Measurements from ENCODE around the gene COL6A1.
"Not testable (repeated sequence)": the region's sequence is repeated elsewhere in the genome, so short reads cannot be mapped to it uniquely, and the experiment has no call there.

Gene COL6A1

DNA sequence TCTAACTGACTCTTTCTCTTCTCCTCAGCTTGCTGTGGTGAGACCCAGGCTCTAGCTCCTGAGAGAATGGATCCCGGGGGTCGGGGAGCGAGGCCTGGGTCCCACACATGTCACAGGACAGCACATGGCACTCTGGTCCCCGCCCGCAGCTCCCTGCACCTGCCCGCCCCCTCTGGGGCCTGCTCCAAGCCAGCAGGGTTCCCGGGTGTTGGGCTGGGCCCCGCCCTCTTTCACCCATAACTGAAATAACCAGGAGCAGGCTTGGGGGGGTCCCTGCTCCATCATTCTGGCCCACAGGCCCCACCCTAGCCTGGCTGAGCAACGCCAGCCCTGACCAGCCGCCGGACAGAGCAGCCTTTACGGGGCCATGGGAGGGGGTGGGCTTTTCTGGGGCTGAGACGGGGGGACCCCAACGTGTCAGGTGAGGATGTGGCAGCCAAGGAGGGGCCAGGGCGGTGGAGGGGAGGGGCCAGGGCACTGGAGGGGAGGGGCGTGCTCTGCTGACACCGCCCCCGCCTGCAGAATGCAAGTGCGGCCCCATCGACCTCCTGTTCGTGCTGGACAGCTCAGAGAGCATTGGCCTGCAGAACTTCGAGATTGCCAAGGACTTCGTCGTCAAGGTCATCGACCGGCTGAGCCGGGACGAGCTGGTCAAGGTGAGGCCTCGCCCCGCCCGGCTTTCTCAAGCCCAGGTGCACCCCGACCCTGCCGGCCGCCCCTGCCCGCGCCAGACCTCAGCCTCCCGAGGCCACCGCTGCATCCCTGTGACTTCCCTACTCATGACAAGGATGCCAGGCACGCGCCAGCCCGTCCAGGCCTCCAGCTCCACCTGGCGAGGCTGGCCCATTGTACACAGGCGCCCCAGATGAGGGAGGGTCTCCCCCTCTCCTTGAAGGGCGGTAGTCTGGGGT, 19.4 kb downstream of the COL6A1 start:
- peaks cover 17% of the 10 kb centered on the region for H3K36me3 ChIP-seq (ENCODE audit: control insufficient read depth, low read depth, low read length)
- no peaks in the 10 kb centered on the region for H3K4me1 ChIP-seq (ENCODE audit: control insufficient read depth, low read depth, low read length)
- H3K9ac ChIP-seq (ENCODE audit: low read length), result no peak overlapping the region
- H3K4me3 ChIP-seq (ENCODE audit: low read length), result no peak overlapping the region
- no peaks in the 10 kb centered on the region for H3K9me3 ChIP-seq (ENCODE audit: control insufficient read depth, low read depth, low read length)
- no peaks in the 10 kb centered on the region for H3K27me3 ChIP-seq (ENCODE audit: control insufficient read depth, insufficient read depth, low read length)
- no peak overlapping the region for H3K27ac ChIP-seq (ENCODE audit: low read length)

- Histone ChIP-seq H3K27ac (ENCODE audit: low read length) (no peak overlapping the region), H3K9ac (ENCODE audit: low read length) (no peak overlapping the region), H3K4me1 (ENCODE audit: control insufficient read depth, low read depth, low read length) (no peaks in the 10 kb centered on the region), H3K9me3 (ENCODE audit: control insufficient read depth, low read depth, low read length) (no peaks in the 10 kb centered on the region), H3K36me3 (ENCODE audit: control insufficient read depth, low read depth, low read length) (peaks cover 17% of the 10 kb centered on the region), H3K27me3 (ENCODE audit: control insufficient read depth, insufficient read depth, low read length) (no peaks in the 10 kb centered on the region), H3K4me3 (ENCODE audit: low read length) (no peak overlapping the region)
Measured at GRCh38 chr21:46001821-46002681, 20.5 kb downstream of the COL6A1 start.

DNA sequence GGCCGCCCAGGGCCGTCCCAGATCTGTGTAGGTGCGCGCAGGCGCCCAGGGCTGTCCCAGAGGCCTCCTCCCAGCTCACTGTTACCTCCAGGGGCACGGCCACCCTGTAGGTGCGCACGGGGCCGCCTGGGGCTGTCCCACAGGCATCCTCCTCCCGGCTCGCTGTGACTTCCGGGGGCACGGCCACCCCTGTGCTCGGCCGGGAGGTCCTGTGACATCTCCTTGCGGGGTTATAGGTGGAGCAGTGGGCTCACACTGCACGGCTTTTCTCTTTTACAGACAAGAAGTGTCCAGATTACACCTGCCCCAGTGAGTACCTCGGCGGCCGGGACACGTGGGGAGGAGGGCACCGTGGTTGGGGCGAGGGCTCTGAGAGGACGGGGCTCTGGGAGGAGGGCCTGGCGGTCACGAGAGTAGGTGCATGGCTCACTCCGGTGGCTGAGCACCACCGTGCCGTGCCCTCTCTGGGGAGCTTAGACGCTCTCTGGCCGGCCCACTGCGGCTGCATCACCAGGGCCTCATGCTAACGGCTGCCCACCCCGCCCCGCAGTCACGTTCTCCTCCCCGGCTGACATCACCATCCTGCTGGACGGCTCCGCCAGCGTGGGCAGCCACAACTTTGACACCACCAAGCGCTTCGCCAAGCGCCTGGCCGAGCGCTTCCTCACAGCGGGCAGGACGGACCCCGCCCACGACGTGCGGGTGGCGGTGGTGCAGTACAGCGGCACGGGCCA, 21.4 kb downstream of the COL6A1 start:
- Histone ChIP-seq H3K4me1 (ENCODE audit: control insufficient read depth, low read depth, low read length) (no peaks in the 10 kb centered on the region), H3K27ac (ENCODE audit: low read length) (no peak overlapping the region), H3K27me3 (ENCODE audit: control insufficient read depth, insufficient read depth, low read length) (no peaks in the 10 kb centered on the region), H3K4me3 (ENCODE audit: low read length) (no peak overlapping the region), H3K36me3 (ENCODE audit: control insufficient read depth, low read depth, low read length) (peaks cover 17% of the 10 kb centered on the region), H3K9me3 (ENCODE audit: control insufficient read depth, low read depth, low read length) (no peaks in the 10 kb centered on the region), H3K9ac (ENCODE audit: low read length) (no peak overlapping the region)

DNA sequence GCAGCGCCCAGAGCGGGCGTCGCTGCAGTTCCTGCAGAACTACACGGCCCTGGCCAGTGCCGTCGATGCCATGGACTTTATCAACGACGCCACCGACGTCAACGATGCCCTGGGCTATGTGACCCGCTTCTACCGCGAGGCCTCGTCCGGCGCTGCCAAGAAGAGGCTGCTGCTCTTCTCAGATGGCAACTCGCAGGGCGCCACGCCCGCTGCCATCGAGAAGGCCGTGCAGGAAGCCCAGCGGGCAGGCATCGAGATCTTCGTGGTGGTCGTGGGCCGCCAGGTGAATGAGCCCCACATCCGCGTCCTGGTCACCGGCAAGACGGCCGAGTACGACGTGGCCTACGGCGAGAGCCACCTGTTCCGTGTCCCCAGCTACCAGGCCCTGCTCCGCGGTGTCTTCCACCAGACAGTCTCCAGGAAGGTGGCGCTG, 22.0 kb downstream of the COL6A1 start:
- no peaks in the 10 kb centered on the region for H3K9me3 ChIP-seq (ENCODE audit: control insufficient read depth, low read depth, low read length)
- no peaks in the 10 kb centered on the region for H3K27me3 ChIP-seq (ENCODE audit: control insufficient read depth, insufficient read depth, low read length)
- H3K4me3 ChIP-seq (ENCODE audit: low read length), result no peak overlapping the region
- H3K27ac ChIP-seq (ENCODE audit: low read length), result no peak overlapping the region
- no peak overlapping the region for H3K9ac ChIP-seq (ENCODE audit: low read length)
- peaks cover 13% of the 10 kb centered on the region for H3K36me3 ChIP-seq (ENCODE audit: control insufficient read depth, low read depth, low read length)
- no peaks in the 10 kb centered on the region for H3K4me1 ChIP-seq (ENCODE audit: control insufficient read depth, low read depth, low read length)

DNA sequence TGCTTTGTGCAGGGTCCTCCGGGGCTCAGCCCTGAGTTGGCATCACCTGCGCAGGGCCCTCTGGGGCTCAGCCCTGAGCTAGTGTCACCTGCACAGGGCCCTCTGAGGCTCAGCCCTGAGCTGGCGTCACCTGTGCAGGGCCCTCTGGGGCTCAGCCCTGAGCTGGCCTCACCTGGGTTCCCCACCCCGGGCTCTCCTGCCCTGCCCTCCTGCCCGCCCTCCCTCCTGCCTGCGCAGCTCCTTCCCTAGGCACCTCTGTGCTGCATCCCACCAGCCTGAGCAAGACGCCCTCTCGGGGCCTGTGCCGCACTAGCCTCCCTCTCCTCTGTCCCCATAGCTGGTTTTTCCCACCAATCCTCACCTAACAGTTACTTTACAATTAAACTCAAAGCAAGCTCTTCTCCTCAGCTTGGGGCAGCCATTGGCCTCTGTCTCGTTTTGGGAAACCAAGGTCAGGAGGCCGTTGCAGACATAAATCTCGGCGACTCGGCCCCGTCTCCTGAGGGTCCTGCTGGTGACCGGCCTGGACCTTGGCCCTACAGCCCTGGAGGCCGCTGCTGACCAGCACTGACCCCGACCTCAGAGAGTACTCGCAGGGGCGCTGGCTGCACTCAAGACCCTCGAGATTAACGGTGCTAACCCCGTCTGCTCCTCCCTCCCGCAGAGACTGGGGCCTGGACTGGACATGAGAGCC, 22.7 kb downstream of the COL6A1 start:
- Histone ChIP-seq H3K4me3 (ENCODE audit: low read length) (no peak overlapping the region), H3K9me3 (ENCODE audit: control insufficient read depth, low read depth, low read length) (no peaks in the 10 kb centered on the region), H3K4me1 (ENCODE audit: control insufficient read depth, low read depth, low read length) (no peaks in the 10 kb centered on the region), H3K9ac (ENCODE audit: low read length) (no peak overlapping the region), H3K27ac (ENCODE audit: low read length) (no peak overlapping the region), H3K36me3 (ENCODE audit: control insufficient read depth, low read depth, low read length) (peaks cover 9% of the 10 kb centered on the region), H3K27me3 (ENCODE audit: control insufficient read depth, insufficient read depth, low read length) (no peaks in the 10 kb centered on the region)

- Histone ChIP-seq H3K27ac (ENCODE audit: low read length) (no peak overlapping the region), H3K27me3 (ENCODE audit: control insufficient read depth, insufficient read depth, low read length) (no peaks in the 10 kb centered on the region), H3K4me1 (ENCODE audit: control insufficient read depth, low read depth, low read length) (no peaks in the 10 kb centered on the region), H3K9me3 (ENCODE audit: control insufficient read depth, low read depth, low read length) (no peaks in the 10 kb centered on the region), H3K4me3 (ENCODE audit: low read length) (no peak overlapping the region), H3K9ac (ENCODE audit: low read length) (no peak overlapping the region), H3K36me3 (ENCODE audit: control insufficient read depth, low read depth, low read length) (peaks cover 9% of the 10 kb centered on the region)
Measured at GRCh38 chr21:46005081-46005480, 23.5 kb downstream of the COL6A1 start.

- Histone ChIP-seq H3K9ac (ENCODE audit: low read length) (no peak overlapping the region), H3K27ac (ENCODE audit: low read length) (no peak overlapping the region), H3K4me1 (ENCODE audit: control insufficient read depth, low read depth, low read length) (no peaks in the 10 kb centered on the region), H3K4me3 (ENCODE audit: low read length) (no peak overlapping the region), H3K9me3 (ENCODE audit: control insufficient read depth, low read depth, low read length) (no peaks in the 10 kb centered on the region), H3K36me3 (ENCODE audit: control insufficient read depth, low read depth, low read length) (peaks cover 9% of the 10 kb centered on the region), H3K27me3 (ENCODE audit: control insufficient read depth, insufficient read depth, low read length) (no peaks in the 10 kb centered on the region)
Measured at GRCh38 chr21:46005481-46005881, 23.9 kb downstream of the COL6A1 start.

DNA sequence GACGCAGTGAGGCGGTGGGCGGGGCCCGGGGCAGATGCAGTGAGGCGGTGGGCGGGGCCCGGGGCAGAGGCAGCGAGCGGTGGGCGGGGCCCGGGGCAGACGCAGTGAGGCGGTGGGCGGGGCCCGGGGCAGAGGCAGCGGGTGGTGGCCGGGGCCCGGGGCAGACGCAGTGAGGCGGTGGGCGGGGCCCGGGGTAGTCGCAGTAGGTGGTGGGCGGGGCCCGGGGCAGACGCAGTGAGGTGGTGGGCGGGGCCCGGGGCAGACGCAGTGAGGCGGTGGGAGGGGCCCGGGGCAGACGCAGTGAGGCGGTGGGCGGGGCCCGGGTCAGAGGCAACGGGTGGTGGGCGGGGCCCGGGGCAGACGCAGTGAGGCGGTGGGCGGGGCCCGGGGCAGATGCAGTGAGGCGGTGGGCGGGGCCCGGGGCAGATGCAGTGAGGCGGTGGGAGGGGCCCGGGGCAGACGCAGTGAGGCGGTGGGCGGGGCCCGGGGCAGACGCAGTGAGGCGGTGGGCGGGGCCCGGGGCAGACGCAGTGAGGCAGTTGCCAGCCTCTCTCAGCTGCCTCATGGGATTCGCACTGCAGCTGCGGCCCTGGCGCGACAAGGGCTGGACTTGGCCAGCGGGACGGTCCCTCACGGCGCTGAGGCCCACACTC, 24.4 kb downstream of the COL6A1 start:
- not testable (repeated sequence) for H3K27ac ChIP-seq (ENCODE audit: low read length); H3K27me3 ChIP-seq (ENCODE audit: control insufficient read depth, insufficient read depth, low read length); H3K36me3 ChIP-seq (ENCODE audit: control insufficient read depth, low read depth, low read length); H3K4me1 ChIP-seq (ENCODE audit: control insufficient read depth, low read depth, low read length); H3K4me3 ChIP-seq (ENCODE audit: low read length); H3K9me3 ChIP-seq (ENCODE audit: control insufficient read depth, low read depth, low read length); H3K9ac ChIP-seq (ENCODE audit: low read length)

DNA sequence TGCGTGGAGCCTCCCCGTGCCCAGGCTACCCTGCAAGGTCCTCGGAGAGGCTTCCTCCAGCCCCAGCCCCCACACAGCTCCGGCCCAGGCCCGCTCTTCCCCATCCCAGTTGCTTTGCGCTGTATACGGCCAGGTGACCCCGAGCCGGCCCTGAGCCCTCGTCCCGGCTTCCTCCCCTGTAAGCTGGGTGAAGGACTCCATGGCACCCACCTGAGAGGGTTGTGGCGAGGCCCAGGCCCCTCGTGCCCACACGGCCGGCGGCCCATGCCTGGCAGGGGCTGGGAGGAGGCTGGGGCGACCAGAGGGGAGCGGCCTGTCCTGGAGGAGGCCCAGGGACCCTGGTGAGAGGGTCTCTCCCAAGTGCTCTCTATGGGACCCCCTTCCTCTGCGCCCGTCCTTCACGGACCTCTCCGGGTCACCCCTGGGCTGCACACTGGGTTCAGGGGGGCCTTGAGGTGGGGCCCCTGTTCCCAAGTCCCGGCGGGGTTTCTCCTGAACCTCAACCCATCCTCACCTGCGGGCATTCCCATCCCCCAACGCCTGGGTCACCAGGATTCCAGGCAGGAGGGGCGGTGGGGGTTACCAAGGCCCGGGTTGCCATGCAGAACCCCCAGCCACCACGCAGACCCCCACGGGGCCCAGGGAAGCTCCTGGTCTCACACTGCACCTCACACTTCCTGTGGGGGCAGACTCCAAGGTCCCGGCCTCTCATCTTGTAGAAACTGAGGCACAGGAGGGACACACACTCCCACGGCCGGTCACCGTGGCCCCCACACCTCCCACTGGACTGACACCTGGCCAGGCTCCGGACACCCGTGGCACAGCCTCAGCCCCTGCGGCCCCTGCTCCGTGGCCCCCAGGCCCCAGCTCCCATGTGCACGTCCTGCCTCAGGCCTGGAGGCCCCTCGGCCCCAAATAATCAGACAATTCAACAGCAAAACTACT, 25.2 kb downstream of the COL6A1 start:
- H3K27me3 ChIP-seq (ENCODE audit: control insufficient read depth, insufficient read depth, low read length), result no peaks in the 10 kb centered on the region
- H3K4me1 ChIP-seq (ENCODE audit: control insufficient read depth, low read depth, low read length), result no peaks in the 10 kb centered on the region
- no peak overlapping the region for H3K4me3 ChIP-seq (ENCODE audit: low read length)
- no peaks in the 10 kb centered on the region for H3K9me3 ChIP-seq (ENCODE audit: control insufficient read depth, low read depth, low read length)
- no peak overlapping the region for H3K27ac ChIP-seq (ENCODE audit: low read length)
- H3K36me3 ChIP-seq (ENCODE audit: control insufficient read depth, low read depth, low read length), result peaks cover 9% of the 10 kb centered on the region
- no peak overlapping the region for H3K9ac ChIP-seq (ENCODE audit: low read length)

DNA sequence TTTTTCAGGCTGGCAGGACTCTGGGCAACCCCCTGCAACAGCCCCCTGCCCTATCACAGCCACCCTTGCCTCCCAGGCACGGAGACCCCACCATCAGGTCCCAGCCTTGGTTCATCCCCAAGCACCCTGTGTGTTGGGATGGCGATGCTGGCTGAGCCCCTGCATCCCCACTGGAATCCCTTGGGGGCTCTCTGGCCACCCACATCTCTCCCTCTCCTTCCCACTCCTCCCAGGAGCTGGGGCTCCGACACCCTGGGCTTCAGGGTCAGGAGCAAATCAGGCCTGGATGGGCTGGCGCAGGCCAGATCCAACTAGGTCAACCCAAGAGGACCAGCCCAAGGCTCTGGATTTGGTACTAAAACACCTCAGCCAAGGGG, 25.9 kb downstream of the COL6A1 start:
- Histone ChIP-seq H3K9ac (ENCODE audit: low read length) (no peak overlapping the region), H3K27me3 (ENCODE audit: control insufficient read depth, insufficient read depth, low read length) (no peaks in the 10 kb centered on the region), H3K36me3 (ENCODE audit: control insufficient read depth, low read depth, low read length) (peaks cover 4% of the 10 kb centered on the region), H3K4me1 (ENCODE audit: control insufficient read depth, low read depth, low read length) (no peaks in the 10 kb centered on the region), H3K4me3 (ENCODE audit: low read length) (no peak overlapping the region), H3K9me3 (ENCODE audit: control insufficient read depth, low read depth, low read length) (no peaks in the 10 kb centered on the region), H3K27ac (ENCODE audit: low read length) (no peak overlapping the region)
